B cell (primary cell): ENCODE measurements around the gene ATG4D.

Source experiments
- EZH2 ChIP-seq: IDR thresholded peaks from 2 replicates; pipeline ENCODE4 v1.6.1; 2012; ENCODE audit warnings: borderline replicate concordance, low read depth, mild to moderate bottlenecking, moderate library complexity, low read length; ENCODE audit not compliant: insufficient read depth, poor library complexity, severe bottlenecking
- TF ChIP-seq, protein P1 (sequence below): fragments of 200-600 bp; IDR thresholded peaks from one replicate; pipeline ENCODE4 v1.8.0; 2022; ENCODE audit warnings: antibody characterized with exemption, mild to moderate bottlenecking

DNA sequence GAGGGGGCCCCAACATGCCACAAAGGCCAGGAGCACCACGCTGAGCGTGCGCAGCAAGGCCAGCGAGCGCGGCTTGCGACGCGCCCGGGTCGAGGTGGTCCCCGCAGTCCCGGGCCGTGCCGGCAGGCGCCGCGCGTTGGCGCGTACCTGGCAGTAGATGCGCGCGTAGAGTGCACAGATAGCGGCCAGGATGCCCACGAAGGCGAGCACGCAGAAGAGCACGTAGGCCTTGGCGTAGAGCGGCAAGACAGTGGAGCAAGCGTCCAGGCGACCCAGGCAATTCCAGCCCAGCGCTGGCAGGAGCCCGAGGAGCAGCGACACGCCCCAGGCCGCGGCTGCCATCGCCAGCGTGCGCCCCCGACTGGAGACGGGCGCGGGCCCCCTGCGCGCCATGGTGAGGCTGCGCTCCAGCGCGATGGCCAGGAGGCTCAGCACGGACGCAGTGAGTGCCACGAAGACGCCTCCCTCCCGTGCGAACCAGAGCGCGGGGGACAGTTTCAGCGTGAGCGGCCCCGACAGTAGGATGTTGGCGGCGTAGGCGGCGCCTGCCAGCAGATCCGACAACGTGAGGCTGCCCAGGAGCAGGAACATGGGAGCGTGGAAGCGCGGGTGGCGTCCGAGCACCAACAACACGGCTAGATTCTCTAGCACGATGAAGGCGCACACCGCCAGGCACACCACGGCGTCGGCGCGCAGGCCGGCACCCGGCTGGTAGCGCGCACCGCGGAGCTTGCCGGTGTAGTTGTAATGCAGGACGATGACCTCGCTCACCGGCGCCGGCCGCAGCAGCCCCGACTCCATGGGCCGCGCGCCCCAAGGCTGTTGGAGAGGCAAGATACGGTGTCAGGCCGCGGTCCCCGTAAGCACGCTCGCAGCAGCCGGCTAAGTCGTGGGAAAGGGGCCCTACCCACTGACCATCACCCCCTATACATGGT lies 29.2 kb upstream of the ATG4D start:
- TF ChIP-seq, protein P1, sequence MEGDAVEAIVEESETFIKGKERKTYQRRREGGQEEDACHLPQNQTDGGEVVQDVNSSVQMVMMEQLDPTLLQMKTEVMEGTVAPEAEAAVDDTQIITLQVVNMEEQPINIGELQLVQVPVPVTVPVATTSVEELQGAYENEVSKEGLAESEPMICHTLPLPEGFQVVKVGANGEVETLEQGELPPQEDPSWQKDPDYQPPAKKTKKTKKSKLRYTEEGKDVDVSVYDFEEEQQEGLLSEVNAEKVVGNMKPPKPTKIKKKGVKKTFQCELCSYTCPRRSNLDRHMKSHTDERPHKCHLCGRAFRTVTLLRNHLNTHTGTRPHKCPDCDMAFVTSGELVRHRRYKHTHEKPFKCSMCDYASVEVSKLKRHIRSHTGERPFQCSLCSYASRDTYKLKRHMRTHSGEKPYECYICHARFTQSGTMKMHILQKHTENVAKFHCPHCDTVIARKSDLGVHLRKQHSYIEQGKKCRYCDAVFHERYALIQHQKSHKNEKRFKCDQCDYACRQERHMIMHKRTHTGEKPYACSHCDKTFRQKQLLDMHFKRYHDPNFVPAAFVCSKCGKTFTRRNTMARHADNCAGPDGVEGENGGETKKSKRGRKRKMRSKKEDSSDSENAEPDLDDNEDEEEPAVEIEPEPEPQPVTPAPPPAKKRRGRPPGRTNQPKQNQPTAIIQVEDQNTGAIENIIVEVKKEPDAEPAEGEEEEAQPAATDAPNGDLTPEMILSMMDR: peak; percentile 18
- no peak for TF ChIP-seq EZH2
